Left renal pelvis (tissue), 4 donors: Measurements from ENCODE around the gene CSAG3. TPM values are rescaled to one million over a fixed set of nuclear protein-coding genes. Genes with fewer than 3 reads are reported as not detected.

Source experiments
- DNase-seq, 4 donors: peaks; one replicate each; pipeline ENCODE4 v3.0.0-alpha.2; 2013; ENCODE audit warnings: low read depth in 4 of 4, low spot score in 3 of 4
- polyA plus RNA-seq, 4 donors: library from polyadenylated mRNA; unstranded; fragments of 120-200 nt; gene quantifications; one replicate each; pipeline ENCODE4 v1.2.1, GENCODE V29; 2013; ENCODE audit not compliant: insufficient read length in 4 of 4

Gene CSAG3
- polyA plus RNA-seq, 4 donors: not detected

GRCh38 chrX:152806035-152806434 is 47.0 kb downstream of the CSAG3 start:
- no peak for DNase-seq

Other genes with a start within 250 kb of the CSAG3 start
- gene GABRQ, start 121.3 kb upstream of the CSAG3 start, polyA plus RNA-seq: 1 to 10 TPM; 1.1 to 3.3 (median 1.8) TPM
- not detected for gene MAGEA3, start 60.4 kb upstream of the CSAG3 start, polyA plus RNA-seq
- gene CSAG2, start 49.9 kb upstream of the CSAG3 start, polyA plus RNA-seq: not detected
- gene MAGEA2B, start 44.6 kb upstream of the CSAG3 start, polyA plus RNA-seq: not detected
- gene CSAG1, start 25.5 kb upstream of the CSAG3 start, polyA plus RNA-seq: not detected
- not detected for gene MAGEA12, start 25.5 kb upstream of the CSAG3 start, polyA plus RNA-seq
- not detected for gene MAGEA2, start 5.4 kb upstream of the CSAG3 start, polyA plus RNA-seq
- not detected for gene MAGEA6, start 10.5 kb downstream of the CSAG3 start, polyA plus RNA-seq
- gene CETN2, start 71.5 kb downstream of the CSAG3 start, polyA plus RNA-seq: 100 to 1,000 TPM in 3 of 4 donors, 10 to 100 TPM in 1; 74.6 to 141 (median 113) TPM
- 10 to 100 TPM; 20.1 to 33.7 (median 27.5) TPM for gene NSDHL, start 71.8 kb downstream of the CSAG3 start, polyA plus RNA-seq
- gene ZNF185, start 138.8 kb downstream of the CSAG3 start, polyA plus RNA-seq: 10 to 100 TPM; 35.3 to 54.9 (median 43.0) TPM
- under 1 TPM in 3 of 4 donors, not detected in 1; 0.07 to 0.36 (median 0.12) TPM for gene PNMA5, start 234.9 kb downstream of the CSAG3 start, polyA plus RNA-seq